ENCODE measurements around the gene KRT1. TPM values are rescaled to one million over a fixed set of nuclear protein-coding genes. Genes with fewer than 3 reads are reported as not detected.

Gene KRT1
- total RNA-seq, 1 donor from 2014 or later = not detected

DNA sequence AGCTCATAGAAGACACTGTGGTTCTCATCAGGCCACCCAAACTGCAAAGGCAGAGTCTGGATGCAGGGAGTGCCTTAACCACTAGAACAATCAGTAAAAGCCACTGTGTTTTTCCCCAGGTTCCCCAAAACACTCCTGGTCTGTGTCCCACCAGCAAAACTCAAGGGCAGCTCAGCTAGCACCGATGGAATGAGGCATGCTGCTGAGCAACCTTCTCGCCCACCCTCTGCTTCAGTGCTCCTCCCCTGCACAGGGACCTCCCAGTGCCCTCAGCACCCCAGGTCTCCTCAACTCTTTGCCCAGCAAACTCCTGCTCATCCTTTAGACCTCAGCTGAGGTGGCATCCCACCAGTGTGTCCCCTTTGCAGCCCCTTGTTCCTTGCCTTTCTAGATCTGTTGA is 19.2 kb upstream of the KRT1 start:
- no peak for DNase-seq
- Histone ChIP-seq H3K36me3 (no peaks in the 10 kb centered on the region), H3K27ac (replicated peaks) (no peak overlapping the region), H3K9me3 (replicated peaks) (no peaks in the 10 kb centered on the region), H3K4me3 (no peak overlapping the region), H3K4me1 (peaks cover 16% of the 10 kb centered on the region), H3K27me3 (ENCODE audit: low read depth) (peaks cover 43% of the 10 kb centered on the region)
- TF ChIP-seq, protein P1, sequence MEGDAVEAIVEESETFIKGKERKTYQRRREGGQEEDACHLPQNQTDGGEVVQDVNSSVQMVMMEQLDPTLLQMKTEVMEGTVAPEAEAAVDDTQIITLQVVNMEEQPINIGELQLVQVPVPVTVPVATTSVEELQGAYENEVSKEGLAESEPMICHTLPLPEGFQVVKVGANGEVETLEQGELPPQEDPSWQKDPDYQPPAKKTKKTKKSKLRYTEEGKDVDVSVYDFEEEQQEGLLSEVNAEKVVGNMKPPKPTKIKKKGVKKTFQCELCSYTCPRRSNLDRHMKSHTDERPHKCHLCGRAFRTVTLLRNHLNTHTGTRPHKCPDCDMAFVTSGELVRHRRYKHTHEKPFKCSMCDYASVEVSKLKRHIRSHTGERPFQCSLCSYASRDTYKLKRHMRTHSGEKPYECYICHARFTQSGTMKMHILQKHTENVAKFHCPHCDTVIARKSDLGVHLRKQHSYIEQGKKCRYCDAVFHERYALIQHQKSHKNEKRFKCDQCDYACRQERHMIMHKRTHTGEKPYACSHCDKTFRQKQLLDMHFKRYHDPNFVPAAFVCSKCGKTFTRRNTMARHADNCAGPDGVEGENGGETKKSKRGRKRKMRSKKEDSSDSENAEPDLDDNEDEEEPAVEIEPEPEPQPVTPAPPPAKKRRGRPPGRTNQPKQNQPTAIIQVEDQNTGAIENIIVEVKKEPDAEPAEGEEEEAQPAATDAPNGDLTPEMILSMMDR (IDR thresholded peaks at IDR 0.05; ENCODE audit: borderline replicate concordance) = no peak
- intact Hi-C loops (cut with micrococcal nuclease) = no loop called here

DNA sequence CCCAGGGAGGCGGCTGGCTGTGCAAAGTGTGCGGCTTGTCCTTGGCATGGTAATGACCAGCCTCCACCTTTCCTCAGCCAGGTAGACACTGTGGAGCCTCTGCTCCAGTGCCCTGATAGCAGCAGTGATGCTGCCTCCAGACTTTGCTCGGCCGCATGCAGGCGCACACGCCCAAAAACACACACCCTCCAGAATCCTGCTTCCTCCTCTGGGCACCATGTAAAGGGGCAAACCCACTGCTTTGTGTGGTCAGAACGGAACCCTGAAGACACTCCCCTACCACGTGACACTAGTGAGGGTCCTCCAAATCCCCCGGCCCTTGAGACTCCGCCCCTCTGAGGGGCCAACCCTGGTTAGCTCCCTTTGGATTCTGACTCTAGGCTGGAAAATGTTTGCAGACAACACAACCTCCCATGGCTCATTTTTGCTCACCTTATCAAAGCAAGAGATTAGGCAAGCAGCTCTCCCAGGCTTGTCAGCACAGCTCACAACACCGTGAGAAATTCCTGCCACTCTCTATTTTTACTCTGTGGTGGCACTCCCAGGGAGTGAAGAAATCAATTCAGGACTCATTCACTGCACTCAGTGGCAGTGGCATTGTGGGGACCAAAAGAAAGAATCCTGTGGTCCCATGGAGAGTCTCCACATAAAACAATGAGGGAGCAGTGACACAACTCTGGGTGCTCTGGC is 18.6 kb upstream of the KRT1 start:
- no peak for DNase-seq
- no peaks in the 10 kb centered on the region for H3K36me3 ChIP-seq
- intact Hi-C loops (cut with micrococcal nuclease) = no loop called here
- H3K4me3 ChIP-seq = no peak overlapping the region
- TF ChIP-seq, protein P1 (IDR thresholded peaks at IDR 0.05; ENCODE audit: borderline replicate concordance) = no peak
- no peaks in the 10 kb centered on the region for H3K9me3 ChIP-seq (replicated peaks)
- H3K4me1 ChIP-seq = peaks cover 16% of the 10 kb centered on the region
- H3K27ac ChIP-seq (replicated peaks) = no peak overlapping the region
- peaks cover 43% of the 10 kb centered on the region for H3K27me3 ChIP-seq (ENCODE audit: low read depth)

DNA sequence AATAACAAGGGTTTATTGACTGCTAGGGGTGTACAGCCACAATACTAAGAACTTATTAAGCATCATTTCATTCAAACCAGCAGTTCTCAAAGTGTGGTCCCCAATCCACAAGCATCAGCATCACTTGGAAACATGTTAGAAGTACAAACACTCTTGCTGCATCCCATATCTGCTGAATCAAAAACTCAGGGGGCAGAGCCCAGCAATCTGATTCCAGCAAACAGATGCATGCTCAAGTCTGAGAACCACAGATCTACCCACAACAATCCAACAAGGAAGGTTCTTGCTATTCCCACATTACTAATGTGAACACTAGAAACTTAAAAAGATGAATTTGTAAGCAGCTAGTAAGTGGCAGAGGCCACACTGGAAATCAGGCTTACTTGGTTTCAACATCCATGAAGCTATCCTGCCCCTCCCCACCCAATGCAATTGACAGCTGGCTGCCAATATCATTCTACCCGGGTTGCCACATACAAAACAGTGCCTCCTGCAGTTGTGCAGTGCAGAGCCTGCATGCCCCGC is 16.9 kb upstream of the KRT1 start:
- Histone ChIP-seq H3K9me3 (replicated peaks) (no peaks in the 10 kb centered on the region), H3K36me3 (no peaks in the 10 kb centered on the region), H3K4me3 (no peak overlapping the region), H3K4me1 (peaks cover 16% of the 10 kb centered on the region), H3K27me3 (ENCODE audit: low read depth) (peaks cover 48% of the 10 kb centered on the region), H3K27ac (replicated peaks) (no peak overlapping the region)
- intact Hi-C loops (cut with micrococcal nuclease) = no loop called here
- TF ChIP-seq, protein P1 (IDR thresholded peaks at IDR 0.05; ENCODE audit: borderline replicate concordance) = no peak
- no peak for DNase-seq

DNA sequence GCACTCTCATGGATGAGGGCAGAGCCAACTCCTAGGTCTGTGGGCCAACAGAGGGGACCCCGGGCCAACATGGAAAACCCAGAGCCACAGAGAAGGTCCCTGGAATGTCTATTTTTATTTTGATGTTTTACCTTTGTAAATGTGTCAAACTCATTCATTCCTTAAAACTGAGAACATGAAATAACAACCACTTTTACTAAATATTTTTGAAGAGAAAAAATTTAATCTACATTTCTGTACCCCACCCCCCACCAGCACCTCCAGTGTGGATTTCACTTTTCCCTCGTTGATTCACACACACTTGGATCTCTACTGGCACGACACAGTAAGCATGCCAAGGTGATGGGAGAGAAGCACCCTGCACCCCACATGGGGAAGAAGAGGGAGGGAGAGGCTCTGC is 16.4 kb upstream of the KRT1 start:
- H3K27me3 ChIP-seq (ENCODE audit: low read depth) = peaks cover 48% of the 10 kb centered on the region
- H3K27ac ChIP-seq (replicated peaks) = no peak overlapping the region
- H3K4me1 ChIP-seq = peaks cover 16% of the 10 kb centered on the region
- intact Hi-C loops (cut with micrococcal nuclease) = no loop called here
- H3K4me3 ChIP-seq = no peak overlapping the region
- DNase-seq = no peak
- TF ChIP-seq, protein P1 (IDR thresholded peaks at IDR 0.05; ENCODE audit: borderline replicate concordance) = no peak
- no peaks in the 10 kb centered on the region for H3K36me3 ChIP-seq
- H3K9me3 ChIP-seq (replicated peaks) = no peaks in the 10 kb centered on the region

DNA sequence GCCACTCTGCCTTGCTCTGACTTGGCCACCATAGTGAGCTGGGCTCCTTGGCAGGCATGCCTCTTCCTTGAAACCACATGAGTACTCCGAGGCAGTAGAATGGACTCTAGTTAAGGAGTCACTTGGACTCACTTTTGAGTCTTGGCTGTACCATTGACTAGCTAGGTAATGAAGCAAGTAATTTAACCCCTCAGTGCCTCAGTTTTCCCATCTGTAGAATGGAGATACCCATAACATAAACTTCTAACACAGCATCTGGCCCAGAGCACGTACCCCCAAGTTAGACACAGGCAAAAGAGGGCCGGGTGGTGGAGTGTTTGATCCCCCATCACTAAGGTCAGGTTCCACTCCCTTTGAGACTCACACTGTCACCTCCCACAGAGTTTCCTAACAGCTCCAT is 14.8 kb upstream of the KRT1 start:
- Histone ChIP-seq H3K4me3 (no peak overlapping the region), H3K27me3 (ENCODE audit: low read depth) (peaks cover 62% of the 10 kb centered on the region), H3K4me1 (peaks cover 26% of the 10 kb centered on the region), H3K36me3 (no peaks in the 10 kb centered on the region), H3K9me3 (replicated peaks) (no peaks in the 10 kb centered on the region), H3K27ac (replicated peaks) (no peak overlapping the region)
- TF ChIP-seq, protein P1 (IDR thresholded peaks at IDR 0.05; ENCODE audit: borderline replicate concordance) = no peak
- intact Hi-C loops (cut with micrococcal nuclease) = no loop called here
- DNase-seq = no peak

Measured in left ventricle myocardium inferior (tissue), 1 donor.